HepG2 (cell line): Measurements from ENCODE around the gene RGS13. TPM values are rescaled to one million over a fixed set of nuclear protein-coding genes. Genes with fewer than 3 reads are reported as not detected.

Experiments
- ARID5B ChIP-seq: IDR thresholded peaks from 2 replicates; pipeline ENCODE4 v1.4.0; 2020; ENCODE audit warnings: mild to moderate bottlenecking, missing genetic modification reagents
- EP300 ChIP-seq, 3 experiments: sonication (generic) in 1 of 3; formaldehyde crosslinking in 1 of 3; IDR thresholded peaks; 2 replicates each; pipeline versions ENCODE4 v1.5.1 to v1.6.1; 2011 to 2020; ENCODE audit warnings: low read depth in 2 of 3, low read length in 2 of 3, borderline replicate concordance in 1 of 3, improper control_type of control experiment in 1 of 3, mild to moderate bottlenecking in 1 of 3, missing genetic modification reagents in 1 of 3, moderate library complexity in 1 of 3
- ISX ChIP-seq: sonication (generic); formaldehyde crosslinking; conservative IDR thresholded peaks from 2 replicates; pipeline ENCODE4 v1.5.0; 2020; ENCODE audit warnings: missing genetic modification reagents
- MED1 ChIP-seq: sonication (generic); formaldehyde crosslinking; IDR thresholded peaks from 2 replicates; pipeline ENCODE4 v1.4.0; 2020; ENCODE audit warnings: missing genetic modification reagents
- NKX3-1 ChIP-seq: sonication (generic); formaldehyde crosslinking; IDR thresholded peaks from 2 replicates; pipeline ENCODE4 v1.5.0; 2020; ENCODE audit warnings: missing genetic modification reagents
- NR2F6 ChIP-seq, 2 experiments: IDR thresholded peaks; 2 replicates each; pipeline ENCODE4 v1.6.1; 2016; ENCODE audit warnings: antibody characterized with exemption in 1 of 2, mild to moderate bottlenecking in 1 of 2
- PATZ1 ChIP-seq: sonication (generic); formaldehyde crosslinking; IDR thresholded peaks from 2 replicates; pipeline ENCODE4 v1.4.0; 2020; ENCODE audit warnings: missing genetic modification reagents
- PAXIP1 ChIP-seq: sonication (generic); formaldehyde crosslinking; conservative IDR thresholded peaks from 2 replicates; pipeline ENCODE4 v1.4.0; 2020; ENCODE audit warnings: mild to moderate bottlenecking, missing genetic modification reagents, moderate library complexity
- RORA ChIP-seq: sonication (generic); formaldehyde crosslinking; IDR thresholded peaks from 2 replicates; pipeline ENCODE4 v1.5.0; 2020; ENCODE audit warnings: mild to moderate bottlenecking, missing genetic modification reagents, moderate library complexity
- TBX2 ChIP-seq: sonication (generic); formaldehyde crosslinking; IDR thresholded peaks from 2 replicates; pipeline ENCODE4 v1.5.0; 2020; ENCODE audit warnings: missing genetic modification reagents, mild to moderate bottlenecking, borderline replicate concordance
- ZNF142 ChIP-seq: sonication (generic); formaldehyde crosslinking; IDR thresholded peaks from 2 replicates; pipeline ENCODE4 v1.4.0; 2020; ENCODE audit warnings: missing genetic modification reagents
- ZNF264 ChIP-seq: sonication (generic); formaldehyde crosslinking; IDR thresholded peaks from 2 replicates; pipeline ENCODE4 v1.4.0; 2020; ENCODE audit warnings: missing genetic modification reagents
- ZNF329 ChIP-seq: sonication (generic); formaldehyde crosslinking; IDR thresholded peaks from 2 replicates; pipeline ENCODE4 v1.9.0; 2021; ENCODE audit warnings: low read depth, mild to moderate bottlenecking, missing genetic modification reagents
- polyA plus RNA-seq, 8 experiments: library from polyadenylated mRNA; depleted of rRNA in 3 of 8; stranded (reverse) in 7 of 8; unstranded in 1 of 8; fragments of >200 nt; fragmentation: Illumina TruSeq in 4 of 8; extraction: Trizol in 4 of 8; gene quantifications; 2 replicates each; pipeline versions ENCODE4 v1.2.1 to v1.2.3, GENCODE V29; 2011 to 2016; ENCODE audit warnings: low read depth in 4 of 8, missing spikeins in 1 of 8, mixed read lengths in 1 of 8; ENCODE audit not compliant: insufficient read depth in 1 of 8
- total RNA-seq, 5 experiments: library from RNA; depleted of rRNA; stranded (reverse); fragments of >200 nt; fragmentation: Illumina TruSeq; extraction: Trizol; gene quantifications; 2 replicates each; pipeline ENCODE4 v1.2.3, GENCODE V29; 2016; ENCODE audit warnings: low read depth in 1 of 5

The RGS13 gene
- total and polyA plus RNA-seq, 2 of the 13 experiments (the other 11 are each of a cell fraction or from before 2014, with no cell fraction given) = not detected

- TF ChIP-seq ZNF329 (CRISPR knock-in tag) (no peak), PATZ1 (peak; percentile 26; the same call in 1 of the 2 replicates), ARID5B (CRISPR knock-in tag) (peak; percentile 66), NKX3-1 (no peak), MED1 (CRISPR knock-in tag) (peak; percentile 56; the same call in 1 of the 2 replicates), NR2F6 (IDR thresholded peaks at IDR 0.05) (no peak), NR2F6 (CRISPR knock-in tag; IDR thresholded peaks at IDR 0.05) (0 out of 2 replicates have a peak, but pooled peaks have one; percentile 20), TBX2 (CRISPR knock-in tag) (peak; percentile 30; the same call in 1 of the 2 replicates), EP300 (IDR thresholded peaks at IDR 0.05; ENCODE audit: low read depth in 2 of 2, low read length in 2 of 2) (peak in 1 of 2 experiments; percentile 61; a peak in 1 of 4 replicates), EP300 (CRISPR knock-in tag; IDR thresholded peaks at IDR 0.05; ENCODE audit: borderline replicate concordance) (no peak), ZNF264 (CRISPR knock-in tag) (peak; percentile 74), PAXIP1 (CRISPR knock-in tag) (peak; percentile 34; the same call in 1 of the 2 replicates), ZNF142 (CRISPR knock-in tag) (no peak), RORA (no peak), ISX (CRISPR knock-in tag) (no peak)
Measured at GRCh38 chr1:192697771-192698170, 61.8 kb downstream of the RGS13 start (continued).
